RWPE2 (cell line): ENCODE measurements around the gene TMEM182.

Source experiments
- ATAC-seq: fragments of 200-7000 bp; cut with Tn5 transposase; 3 replicates; pipeline ENCODE4 v1.9.1; 2021; ENCODE audit warnings: low read depth
- DNase-seq: peaks from one replicate; pipeline ENCODE4 v3.0.0-alpha.2; 2020; ENCODE audit warnings: low spot score
- H3K27ac ChIP-seq: fragments of 450-650 bp; 2 replicates; pipeline ENCODE4 v1.5.1; 2017; ENCODE audit warnings: mild to moderate bottlenecking; ENCODE audit not compliant: poor library complexity, severe bottlenecking
- H3K27me3 ChIP-seq: fragments of 250-450 bp; sonication (Bioruptor Pico); 2 replicates; pipeline ENCODE4 v1.5.1; 2021; ENCODE audit warnings: mild to moderate bottlenecking, moderate library complexity; ENCODE audit not compliant: insufficient read depth, poor library complexity, severe bottlenecking
- H3K36me3 ChIP-seq: fragments of 250-450 bp; sonication (Bioruptor Pico); 2 replicates; pipeline ENCODE4 v1.5.1; 2020; ENCODE audit warnings: low read depth, mild to moderate bottlenecking, moderate library complexity
- H3K4me1 ChIP-seq: fragments of 250-450 bp; sonication (Bioruptor Pico); 2 replicates; pipeline ENCODE4 v1.5.1; 2021; ENCODE audit warnings: mild to moderate bottlenecking, moderate library complexity; ENCODE audit not compliant: insufficient read depth, poor library complexity, severe bottlenecking
- H3K4me3 ChIP-seq: fragments of 250-450 bp; sonication (Bioruptor Pico); 2 replicates; pipeline ENCODE4 v1.5.1; 2021; ENCODE audit warnings: mild to moderate bottlenecking, moderate library complexity; ENCODE audit not compliant: severe bottlenecking
- H3K9me3 ChIP-seq: fragments of 250-450 bp; sonication (Bioruptor Pico); 2 replicates; pipeline ENCODE4 v1.5.1; 2021; ENCODE audit warnings: mild to moderate bottlenecking, moderate library complexity; ENCODE audit not compliant: severe bottlenecking
- CTCF ChIP-seq: fragments of 450-650 bp; IDR thresholded peaks from one replicate; pipeline ENCODE4 v1.5.1; 2017; ENCODE audit warnings: mild to moderate bottlenecking, moderate library complexity; ENCODE audit not compliant: poor library complexity, severe bottlenecking

TMEM182 gene, protein sequence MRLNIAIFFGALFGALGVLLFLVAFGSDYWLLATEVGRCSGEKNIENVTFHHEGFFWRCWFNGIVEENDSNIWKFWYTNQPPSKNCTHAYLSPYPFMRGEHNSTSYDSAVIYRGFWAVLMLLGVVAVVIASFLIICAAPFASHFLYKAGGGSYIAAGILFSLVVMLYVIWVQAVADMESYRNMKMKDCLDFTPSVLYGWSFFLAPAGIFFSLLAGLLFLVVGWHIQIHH

GRCh38 chr2:102761763-102762162 is at the start of gene TMEM182:
TSS of gene TMEM182 (plus strand) at chr2:102762031. CDS start at chr2:102762218, 187 bp downstream.
- TF ChIP-seq CTCF, result no peak

GRCh38 chr2:102717308-102718018 is 44.4 kb upstream of the TMEM182 start:
- Histone ChIP-seq H3K4me3 (no peak overlapping the region), H3K27me3 (no peaks in the 10 kb centered on the region), H3K36me3 (peaks cover 21% of the 10 kb centered on the region), H3K4me1 (no peaks in the 10 kb centered on the region), H3K27ac (no peak overlapping the region), H3K9me3 (no peaks in the 10 kb centered on the region)
- no peak for TF ChIP-seq CTCF
- ATAC-seq (peak; percentile 66), DNase-seq (no peak)

More at GRCh38 chr2:102761763-102762162, at the start of gene TMEM182:
- Histone ChIP-seq H3K36me3 (no peaks in the 10 kb centered on the region), H3K27ac (no peak within 1 kb of the TSS), H3K9me3 (no peaks in the 10 kb centered on the region), H3K27me3 (no peaks in the 10 kb centered on the region), H3K4me3 (no peak within 1 kb of the TSS), H3K4me1 (no peaks in the 10 kb centered on the region)
- DNase-seq (no peak), ATAC-seq (no peak)

DNA sequence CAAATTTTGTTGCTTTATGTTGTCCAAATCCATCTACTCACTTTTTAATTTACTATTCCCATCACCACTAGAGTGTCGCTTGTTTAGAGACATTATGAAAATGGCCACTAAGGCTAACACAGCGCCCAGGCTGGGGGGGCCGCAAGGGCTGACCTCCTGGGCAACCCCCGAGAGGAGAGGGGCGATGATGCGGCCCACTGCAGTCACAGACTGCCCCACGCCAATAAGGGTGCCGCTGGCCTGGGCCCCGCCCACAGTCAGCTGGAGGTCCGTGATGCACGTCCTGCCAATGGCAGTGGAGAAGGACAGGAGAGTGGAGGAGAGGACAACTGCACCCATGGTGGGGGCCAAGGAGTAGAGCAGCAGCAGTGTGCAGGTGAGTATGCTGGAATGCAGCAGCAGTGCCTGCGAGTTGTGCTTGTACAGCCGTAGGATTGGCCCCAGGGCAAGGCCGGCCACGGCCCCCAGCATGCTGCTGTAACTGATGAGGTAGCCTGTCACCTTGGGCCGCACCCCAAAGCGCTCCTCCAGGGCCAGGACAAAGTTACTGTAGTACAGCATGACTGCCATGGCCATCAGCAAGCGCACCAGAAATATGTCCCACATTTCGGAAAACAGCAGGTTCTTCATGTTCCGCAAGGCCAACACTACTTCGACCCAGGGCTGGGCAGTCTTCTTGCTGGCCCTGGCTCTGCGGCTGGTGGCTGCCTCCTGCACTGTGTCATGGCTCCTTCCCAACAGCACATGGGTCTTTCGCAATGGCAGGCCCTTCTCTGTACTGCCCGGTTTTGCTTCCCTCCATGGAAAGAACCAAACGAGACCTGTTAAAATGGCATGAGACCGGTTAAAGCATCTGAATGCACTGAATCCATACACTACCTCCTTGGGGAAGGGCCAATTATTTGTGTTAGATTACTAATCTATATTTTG is 43.2 kb upstream of the TMEM182 start:
- no peaks in the 10 kb centered on the region for H3K9me3 ChIP-seq
- no peaks in the 10 kb centered on the region for H3K27me3 ChIP-seq
- H3K27ac ChIP-seq, result no peak overlapping the region
- DNase-seq (no peak), ATAC-seq (no peak)
- no peaks in the 10 kb centered on the region for H3K4me1 ChIP-seq
- peaks cover 23% of the 10 kb centered on the region for H3K36me3 ChIP-seq
- no peak for TF ChIP-seq CTCF
- no peak overlapping the region for H3K4me3 ChIP-seq

GRCh38 chr2:102724016-102724490 is 37.8 kb upstream of the TMEM182 start:
- H3K4me1 ChIP-seq, result no peaks in the 10 kb centered on the region
- TF ChIP-seq CTCF, result no peak
- H3K36me3 ChIP-seq, result peaks cover 23% of the 10 kb centered on the region
- no peak overlapping the region for H3K4me3 ChIP-seq
- H3K27ac ChIP-seq, result no peak overlapping the region
- ATAC-seq (no peak), DNase-seq (no peak)
- H3K9me3 ChIP-seq, result no peaks in the 10 kb centered on the region
- no peaks in the 10 kb centered on the region for H3K27me3 ChIP-seq
